GM23338 (cell line): ENCODE results near the gene EXOC6B.

ENCODE experiments used
- CREB1 ChIP-seq: fragments of 250-450 bp; sonication (Bioruptor Pico); IDR thresholded peaks from 2 replicates; pipeline ENCODE4 v1.5.0; 2020; ENCODE audit warnings: low read depth, mild to moderate bottlenecking, moderate library complexity
- EZH2 ChIP-seq: fragments of 200-600 bp; sonication (generic); IDR thresholded peaks from one replicate; pipeline ENCODE4 v1.8.0; 2017; ENCODE audit warnings: antibody characterized with exemption, mild to moderate bottlenecking, low read depth; ENCODE audit not compliant: unreplicated experiment
- STAT1 ChIP-seq: IDR thresholded peaks from one replicate; pipeline ENCODE4 v1.6.1; 2016; ENCODE audit warnings: antibody characterized with exemption; ENCODE audit not compliant: unreplicated experiment
- TF ChIP-seq, protein P1 (sequence below), 2 experiments: fragments of 200-600 bp in 1 of 2; sonication (generic) in 1 of 2; conservative IDR thresholded peaks; 2 replicates each; pipeline versions ENCODE4 v1.5.1 to v1.6.1; 2016 to 2017; ENCODE audit warnings: antibody characterized with exemption in 2 of 2, low read depth in 2 of 2, mild to moderate bottlenecking in 2 of 2, moderate library complexity in 1 of 2
- TF ChIP-seq, protein P2 (sequence below): fragments of 250-450 bp; sonication (Bioruptor Pico); IDR thresholded peaks from 2 replicates; pipeline ENCODE4 v1.5.0; 2020; ENCODE audit warnings: mild to moderate bottlenecking, moderate library complexity

DNA sequence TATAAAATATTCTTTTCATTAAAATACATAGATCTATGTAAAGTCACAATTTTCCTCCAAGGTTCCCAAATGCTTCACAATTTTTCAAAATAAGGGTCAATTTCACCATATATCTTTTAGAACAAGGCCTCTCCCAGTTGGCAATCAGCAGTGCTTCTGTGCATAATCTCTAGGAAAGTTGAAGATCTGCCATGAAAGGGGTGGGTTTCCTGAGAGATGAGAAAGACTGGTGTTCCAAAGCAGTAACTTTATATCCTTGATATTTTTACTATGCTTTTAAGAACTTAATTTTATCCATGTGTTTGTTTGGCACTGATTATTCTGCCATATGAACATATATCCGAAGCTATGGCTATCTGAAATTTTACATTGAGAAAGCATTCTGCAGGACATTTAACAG, 478.8 kb downstream of the EXOC6B start:
- TF ChIP-seq EZH2 (no peak), STAT1 (no peak), CREB1 (CRISPR knock-in tag) (no peak)
- TF ChIP-seq, protein P1, sequence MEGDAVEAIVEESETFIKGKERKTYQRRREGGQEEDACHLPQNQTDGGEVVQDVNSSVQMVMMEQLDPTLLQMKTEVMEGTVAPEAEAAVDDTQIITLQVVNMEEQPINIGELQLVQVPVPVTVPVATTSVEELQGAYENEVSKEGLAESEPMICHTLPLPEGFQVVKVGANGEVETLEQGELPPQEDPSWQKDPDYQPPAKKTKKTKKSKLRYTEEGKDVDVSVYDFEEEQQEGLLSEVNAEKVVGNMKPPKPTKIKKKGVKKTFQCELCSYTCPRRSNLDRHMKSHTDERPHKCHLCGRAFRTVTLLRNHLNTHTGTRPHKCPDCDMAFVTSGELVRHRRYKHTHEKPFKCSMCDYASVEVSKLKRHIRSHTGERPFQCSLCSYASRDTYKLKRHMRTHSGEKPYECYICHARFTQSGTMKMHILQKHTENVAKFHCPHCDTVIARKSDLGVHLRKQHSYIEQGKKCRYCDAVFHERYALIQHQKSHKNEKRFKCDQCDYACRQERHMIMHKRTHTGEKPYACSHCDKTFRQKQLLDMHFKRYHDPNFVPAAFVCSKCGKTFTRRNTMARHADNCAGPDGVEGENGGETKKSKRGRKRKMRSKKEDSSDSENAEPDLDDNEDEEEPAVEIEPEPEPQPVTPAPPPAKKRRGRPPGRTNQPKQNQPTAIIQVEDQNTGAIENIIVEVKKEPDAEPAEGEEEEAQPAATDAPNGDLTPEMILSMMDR (conservative IDR thresholded peaks at IDR 0.05; ENCODE audit: low read depth in 2 of 2), result no peak
- TF ChIP-seq, protein P2, sequence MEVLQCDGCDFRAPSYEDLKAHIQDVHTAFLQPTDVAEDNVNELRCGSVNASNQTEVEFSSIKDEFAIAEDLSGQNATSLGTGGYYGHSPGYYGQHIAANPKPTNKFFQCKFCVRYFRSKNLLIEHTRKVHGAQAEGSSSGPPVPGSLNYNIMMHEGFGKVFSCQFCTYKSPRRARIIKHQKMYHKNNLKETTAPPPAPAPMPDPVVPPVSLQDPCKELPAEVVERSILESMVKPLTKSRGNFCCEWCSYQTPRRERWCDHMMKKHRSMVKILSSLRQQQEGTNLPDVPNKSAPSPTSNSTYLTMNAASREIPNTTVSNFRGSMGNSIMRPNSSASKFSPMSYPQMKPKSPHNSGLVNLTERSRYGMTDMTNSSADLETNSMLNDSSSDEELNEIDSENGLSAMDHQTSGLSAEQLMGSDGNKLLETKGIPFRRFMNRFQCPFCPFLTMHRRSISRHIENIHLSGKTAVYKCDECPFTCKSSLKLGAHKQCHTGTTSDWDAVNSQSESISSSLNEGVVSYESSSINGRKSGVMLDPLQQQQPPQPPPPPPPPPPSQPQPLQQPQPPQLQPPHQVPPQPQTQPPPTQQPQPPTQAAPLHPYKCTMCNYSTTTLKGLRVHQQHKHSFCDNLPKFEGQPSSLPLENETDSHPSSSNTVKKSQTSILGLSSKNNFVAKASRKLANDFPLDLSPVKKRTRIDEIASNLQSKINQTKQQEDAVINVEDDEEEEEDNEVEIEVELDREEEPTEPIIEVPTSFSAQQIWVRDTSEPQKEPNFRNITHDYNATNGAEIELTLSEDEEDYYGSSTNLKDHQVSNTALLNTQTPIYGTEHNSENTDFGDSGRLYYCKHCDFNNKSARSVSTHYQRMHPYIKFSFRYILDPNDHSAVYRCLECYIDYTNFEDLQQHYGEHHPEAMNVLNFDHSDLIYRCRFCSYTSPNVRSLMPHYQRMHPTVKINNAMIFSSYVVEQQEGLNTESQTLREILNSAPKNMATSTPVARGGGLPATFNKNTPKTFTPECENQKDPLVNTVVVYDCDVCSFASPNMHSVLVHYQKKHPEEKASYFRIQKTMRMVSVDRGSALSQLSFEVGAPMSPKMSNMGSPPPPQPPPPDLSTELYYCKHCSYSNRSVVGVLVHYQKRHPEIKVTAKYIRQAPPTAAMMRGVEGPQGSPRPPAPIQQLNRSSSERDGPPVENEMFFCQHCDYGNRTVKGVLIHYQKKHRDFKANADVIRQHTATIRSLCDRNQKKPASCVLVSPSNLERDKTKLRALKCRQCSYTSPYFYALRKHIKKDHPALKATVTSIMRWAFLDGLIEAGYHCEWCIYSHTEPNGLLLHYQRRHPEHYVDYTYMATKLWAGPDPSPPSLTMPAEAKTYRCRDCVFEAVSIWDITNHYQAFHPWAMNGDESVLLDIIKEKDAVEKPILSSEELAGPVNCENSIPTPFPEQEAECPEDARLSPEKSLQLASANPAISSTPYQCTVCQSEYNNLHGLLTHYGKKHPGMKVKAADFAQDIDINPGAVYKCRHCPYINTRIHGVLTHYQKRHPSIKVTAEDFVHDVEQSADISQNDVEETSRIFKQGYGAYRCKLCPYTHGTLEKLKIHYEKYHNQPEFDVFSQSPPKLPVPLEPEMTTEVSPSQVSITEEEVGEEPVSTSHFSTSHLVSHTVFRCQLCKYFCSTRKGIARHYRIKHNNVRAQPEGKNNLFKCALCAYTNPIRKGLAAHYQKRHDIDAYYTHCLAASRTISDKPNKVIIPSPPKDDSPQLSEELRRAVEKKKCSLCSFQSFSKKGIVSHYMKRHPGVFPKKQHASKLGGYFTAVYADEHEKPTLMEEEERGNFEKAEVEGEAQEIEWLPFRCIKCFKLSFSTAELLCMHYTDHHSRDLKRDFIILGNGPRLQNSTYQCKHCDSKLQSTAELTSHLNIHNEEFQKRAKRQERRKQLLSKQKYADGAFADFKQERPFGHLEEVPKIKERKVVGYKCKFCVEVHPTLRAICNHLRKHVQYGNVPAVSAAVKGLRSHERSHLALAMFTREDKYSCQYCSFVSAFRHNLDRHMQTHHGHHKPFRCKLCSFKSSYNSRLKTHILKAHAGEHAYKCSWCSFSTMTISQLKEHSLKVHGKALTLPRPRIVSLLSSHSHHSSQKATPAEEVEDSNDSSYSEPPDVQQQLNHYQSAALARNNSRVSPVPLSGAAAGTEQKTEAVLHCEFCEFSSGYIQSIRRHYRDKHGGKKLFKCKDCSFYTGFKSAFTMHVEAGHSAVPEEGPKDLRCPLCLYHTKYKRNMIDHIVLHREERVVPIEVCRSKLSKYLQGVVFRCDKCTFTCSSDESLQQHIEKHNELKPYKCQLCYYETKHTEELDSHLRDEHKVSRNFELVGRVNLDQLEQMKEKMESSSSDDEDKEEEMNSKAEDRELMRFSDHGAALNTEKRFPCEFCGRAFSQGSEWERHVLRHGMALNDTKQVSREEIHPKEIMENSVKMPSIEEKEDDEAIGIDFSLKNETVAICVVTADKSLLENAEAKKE (CRISPR knock-in tag), result no peak
